Measurements from ENCODE around the gene HMOX2. TPM values are rescaled to one million over a fixed set of nuclear protein-coding genes. Genes with fewer than 3 reads are reported as not detected.

HMOX2 gene
- total RNA-seq, 1 experiment from 2014 or later: 55.1 TPM

GRCh38 chr16:4534151-4534790 is 58.1 kb downstream of the HMOX2 start:
- no peak for DNase-seq (ENCODE audit: low read depth, low spot score)
- Histone ChIP-seq H4K20me1 (ENCODE audit: insufficient read depth) (no peaks in the 10 kb centered on the region), H3K27ac (ENCODE audit: low read depth, low read length) (no peak overlapping the region), H3K4me1 (ENCODE audit: control insufficient read depth in 1 of 2, insufficient read depth in 2 of 2, low read length in 2 of 2) (peaks cover 0 to 14% of the 10 kb centered on the region in 2 experiments; a peak in 1 of 4 replicates), H3K36me3 (ENCODE audit: control insufficient read depth in 1 of 2, insufficient read depth in 2 of 2, low read length in 2 of 2) (no peaks in the 10 kb centered on the region), H2AFZ (ENCODE audit: low read depth, low read length, poor library complexity, severe bottlenecking) (no peak overlapping the region), H3K4me3 (replicated peaks in 1 of 2; ENCODE audit: low read depth in 1 of 2, low read length in 2 of 2) (no peak overlapping the region), H3K4me2 (ENCODE audit: low read length) (no peak overlapping the region), H3K9me2 (ENCODE audit: insufficient read depth) (no peaks in the 10 kb centered on the region), H3K27me3 (ENCODE audit: insufficient read depth, low read length) (no peaks in the 10 kb centered on the region), H3K9ac (ENCODE audit: low read length) (no peak overlapping the region), H3K9me3 (ENCODE audit: control insufficient read depth in 1 of 2, insufficient read depth in 1 of 2, low read depth in 1 of 2, low read length in 2 of 2) (peaks cover 1 to 4% of the 10 kb centered on the region in 2 experiments; a peak in 2 of 4 replicates), H3K79me2 (ENCODE audit: insufficient read depth, low read length) (no peaks in the 10 kb centered on the region)
- RAD21 ChIA-PET (ENCODE audit: low non-redundant PET in 1 of 2, low total read pairs in 2 of 2, uncharacterized antibody in 2 of 2, unreplicated experiment in 2 of 2): no interaction called here
- CTCF ChIA-PET: no interaction called here
- intact Hi-C loops (cut with micrococcal nuclease): no loop called here
- no peak for ATAC-seq
- POLR2A ChIA-PET: no interaction called here
- TF ChIP-seq SRF (IDR thresholded peaks at IDR 0.05; ENCODE audit: low read depth) (no peak), ZFX (IDR thresholded peaks at IDR 0.05) (no peak), YY1 (IDR thresholded peaks at IDR 0.05; ENCODE audit: extremely low read depth, insufficient replicate concordance, low read depth, low read length) (no peak), MAX (IDR thresholded peaks at IDR 0.05) (no peak), TCF7L2 (IDR thresholded peaks at IDR 0.05; ENCODE audit: borderline replicate concordance, extremely low read depth, insufficient read depth, insufficient read length) (no peak), POLR2AphosphoS5 (IDR thresholded peaks at IDR 0.05; ENCODE audit: low read depth, low read length) (no peak), SIN3A (IDR thresholded peaks at IDR 0.05; ENCODE audit: low read depth) (no peak), ELF1 (IDR thresholded peaks at IDR 0.05; ENCODE audit: borderline replicate concordance, low read depth) (no peak), EGR1 (IDR thresholded peaks at IDR 0.05; ENCODE audit: low read depth) (no peak), POLR2A (IDR thresholded peaks at IDR 0.05; ENCODE audit: borderline replicate concordance, extremely low read depth, insufficient read depth, insufficient read length) (no peak), REST (IDR thresholded peaks at IDR 0.05; ENCODE audit: low read depth) (no peak), ZBTB33 (IDR thresholded peaks at IDR 0.05; ENCODE audit: extremely low read depth, insufficient replicate concordance, low read length) (no peak), EZH2phosphoT487 (IDR thresholded peaks at IDR 0.05; ENCODE audit: borderline replicate concordance) (no peak), EZH2 (IDR thresholded peaks at IDR 0.05) (no peak), ATF3 (IDR thresholded peaks at IDR 0.05) (no peak), CEBPB (IDR thresholded peaks at IDR 0.05; ENCODE audit: low read depth) (no peak), JUND (IDR thresholded peaks at IDR 0.05) (no peak)
- no TSS peak for BruUV-seq (replicated peaks)

All from HCT116 (cell line).